MG63 (cell line): ENCODE data around the gene PSEN2. TPM values are rescaled to one million over a fixed set of nuclear protein-coding genes. Genes with fewer than 3 reads are reported as not detected.

Experiments
- DNase-seq: peaks from one replicate; pipeline ENCODE4 v3.0.0-alpha.2; 2020
- H3K27me3 ChIP-seq: fragments of 250-450 bp; sonication (Bioruptor Pico); 2 replicates; pipeline ENCODE4 v1.5.1; 2020; ENCODE audit warnings: mild to moderate bottlenecking, moderate library complexity
- H3K36me3 ChIP-seq: fragments of 250-450 bp; sonication (Bioruptor Pico); 2 replicates; pipeline ENCODE4 v1.5.1; 2020; ENCODE audit warnings: mild to moderate bottlenecking, moderate library complexity
- H3K4me3 ChIP-seq: fragments of 250-450 bp; sonication (Bioruptor Pico); 2 replicates; pipeline ENCODE4 v1.5.1; 2020; ENCODE audit warnings: mild to moderate bottlenecking, moderate library complexity
- H3K9me3 ChIP-seq: fragments of 250-450 bp; sonication (Bioruptor Pico); 2 replicates; pipeline ENCODE4 v1.5.1; 2020; ENCODE audit warnings: mild to moderate bottlenecking, moderate library complexity
- total RNA-seq: library from RNA; depleted of rRNA; stranded (reverse); fragments of >200 nt; shearing (Covaris generic); gene quantifications from 2 replicates; pipeline ENCODE4 v1.2.3, GENCODE V29; 2014; ENCODE audit warnings: low replicate concordance

Gene PSEN2
- total RNA-seq, 1 experiment from 2014 or later: 37.2 TPM

DNA sequence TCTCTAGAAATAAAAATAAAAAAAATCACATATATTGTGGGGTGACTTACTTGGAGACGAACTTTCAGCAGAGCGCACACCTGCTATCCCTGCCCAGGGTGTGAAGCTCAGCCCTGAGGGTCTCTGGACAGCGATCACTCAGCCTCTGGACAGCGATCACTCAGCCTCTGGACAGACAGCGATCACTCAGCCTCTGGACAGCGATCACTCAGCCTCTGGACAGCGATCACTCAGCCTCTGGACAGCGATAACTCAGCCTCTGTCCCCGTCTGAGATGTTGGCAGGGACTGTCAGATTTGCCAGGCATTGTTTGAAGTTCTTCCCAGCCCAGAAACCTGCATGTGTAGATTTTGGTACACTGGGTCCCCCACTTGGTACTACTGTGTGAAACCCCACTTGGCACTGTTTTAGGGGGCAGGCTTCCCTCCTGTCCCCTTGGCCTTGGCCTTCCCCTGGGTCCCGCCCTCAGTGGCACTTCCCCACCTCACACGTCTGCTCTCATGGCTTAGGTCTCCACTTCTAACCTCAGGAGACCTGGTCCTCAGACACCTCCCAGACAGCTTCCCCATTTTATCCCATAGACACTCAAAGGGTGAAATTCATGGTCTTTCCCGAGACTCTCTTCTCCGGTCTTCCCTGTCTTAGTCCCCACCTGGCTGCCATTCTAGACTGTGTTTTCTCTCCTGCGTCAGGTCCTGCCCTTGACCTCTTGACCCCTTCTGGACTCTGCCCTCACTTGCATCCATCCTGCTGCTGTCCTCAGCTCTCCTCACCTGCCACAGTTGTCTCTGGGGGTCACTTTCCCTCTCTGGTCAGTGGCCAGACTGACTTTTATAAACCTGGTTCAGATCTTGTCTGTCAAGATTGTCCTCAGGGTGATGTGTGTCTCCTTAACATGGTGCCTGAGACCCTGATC is 10.2 kb downstream of the PSEN2 start:
- Histone ChIP-seq H3K27me3 (no peaks in the 10 kb centered on the region), H3K9me3 (no peaks in the 10 kb centered on the region), H3K4me3 (no peak overlapping the region), H3K36me3 (peaks cover 19% of the 10 kb centered on the region)
- no peak for DNase-seq

DNA sequence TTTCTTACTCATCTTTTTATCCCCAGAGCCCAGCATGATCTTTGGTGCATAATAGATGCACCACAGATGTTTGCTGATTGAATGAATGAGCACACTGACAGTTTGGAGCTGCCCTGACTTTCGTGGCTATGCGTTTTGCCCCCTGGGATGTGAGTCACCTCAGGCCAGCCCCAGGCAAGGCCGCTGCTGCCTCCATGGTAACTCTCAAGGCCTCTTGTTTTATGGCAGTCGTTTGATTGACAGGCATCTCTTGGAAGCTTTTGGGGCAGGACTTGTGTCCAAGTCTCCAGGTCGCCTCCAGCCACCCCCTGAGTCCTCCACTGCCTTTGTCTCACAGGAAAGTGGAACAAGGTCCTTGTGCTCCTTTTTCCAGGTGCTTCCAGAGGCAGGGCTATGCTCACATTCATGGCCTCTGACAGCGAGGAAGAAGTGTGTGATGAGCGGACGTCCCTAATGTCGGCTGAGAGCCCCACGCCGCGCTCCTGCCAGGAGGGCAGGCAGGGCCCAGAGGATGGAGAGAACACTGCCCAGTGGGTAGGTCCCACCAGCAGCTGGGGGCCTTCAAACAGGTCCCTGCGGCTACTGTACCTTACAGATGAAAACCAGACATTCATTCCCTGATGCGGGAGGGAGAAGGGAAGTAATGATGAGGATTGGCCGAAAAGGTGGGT is 11.2 kb downstream of the PSEN2 start:
- Histone ChIP-seq H3K36me3 (peaks cover 21% of the 10 kb centered on the region), H3K4me3 (no peak overlapping the region), H3K9me3 (no peaks in the 10 kb centered on the region), H3K27me3 (no peaks in the 10 kb centered on the region)
- no peak for DNase-seq

DNA sequence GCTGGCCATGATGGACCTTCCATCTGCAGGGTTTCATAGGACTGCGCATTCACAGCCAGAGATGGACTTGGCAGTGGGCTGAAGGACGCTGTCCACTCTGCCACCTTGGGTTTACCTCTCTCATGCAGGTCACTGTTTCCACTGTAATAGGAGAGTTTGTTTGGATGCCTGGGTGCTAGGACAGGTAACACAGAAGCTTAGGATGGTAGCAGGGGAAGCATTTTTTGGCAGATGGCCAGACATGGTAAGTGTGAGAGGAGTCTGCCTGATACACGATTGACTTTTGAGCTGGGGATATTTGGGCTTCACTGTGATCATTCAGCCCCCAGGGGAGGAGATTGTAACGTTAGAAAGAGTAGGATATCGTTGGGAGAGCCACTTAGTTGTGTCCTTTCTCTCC is 11.8 kb downstream of the PSEN2 start:
- no peaks in the 10 kb centered on the region for H3K9me3 ChIP-seq
- H3K4me3 ChIP-seq: no peak overlapping the region
- peaks cover 17% of the 10 kb centered on the region for H3K36me3 ChIP-seq
- H3K27me3 ChIP-seq: no peaks in the 10 kb centered on the region
- no peak for DNase-seq

GRCh38 chr1:226882631-226883409 is 12.4 kb downstream of the PSEN2 start:
- H3K27me3 ChIP-seq: no peaks in the 10 kb centered on the region
- H3K36me3 ChIP-seq: peaks cover 17% of the 10 kb centered on the region
- no peak for DNase-seq
- no peak overlapping the region for H3K4me3 ChIP-seq
- H3K9me3 ChIP-seq: no peaks in the 10 kb centered on the region

- H3K9me3 ChIP-seq: no peaks in the 10 kb centered on the region
- no peak for DNase-seq
- H3K36me3 ChIP-seq: peaks cover 17% of the 10 kb centered on the region
- H3K27me3 ChIP-seq: no peaks in the 10 kb centered on the region
- no peak overlapping the region for H3K4me3 ChIP-seq
Measured at GRCh38 chr1:226883630-226884029, 13.2 kb downstream of the PSEN2 start.

GRCh38 chr1:226884116-226884625 is 13.8 kb downstream of the PSEN2 start:
- Histone ChIP-seq H3K4me3 (no peak overlapping the region), H3K27me3 (no peaks in the 10 kb centered on the region), H3K9me3 (no peaks in the 10 kb centered on the region), H3K36me3 (peaks cover 16% of the 10 kb centered on the region)
- no peak for DNase-seq

DNA sequence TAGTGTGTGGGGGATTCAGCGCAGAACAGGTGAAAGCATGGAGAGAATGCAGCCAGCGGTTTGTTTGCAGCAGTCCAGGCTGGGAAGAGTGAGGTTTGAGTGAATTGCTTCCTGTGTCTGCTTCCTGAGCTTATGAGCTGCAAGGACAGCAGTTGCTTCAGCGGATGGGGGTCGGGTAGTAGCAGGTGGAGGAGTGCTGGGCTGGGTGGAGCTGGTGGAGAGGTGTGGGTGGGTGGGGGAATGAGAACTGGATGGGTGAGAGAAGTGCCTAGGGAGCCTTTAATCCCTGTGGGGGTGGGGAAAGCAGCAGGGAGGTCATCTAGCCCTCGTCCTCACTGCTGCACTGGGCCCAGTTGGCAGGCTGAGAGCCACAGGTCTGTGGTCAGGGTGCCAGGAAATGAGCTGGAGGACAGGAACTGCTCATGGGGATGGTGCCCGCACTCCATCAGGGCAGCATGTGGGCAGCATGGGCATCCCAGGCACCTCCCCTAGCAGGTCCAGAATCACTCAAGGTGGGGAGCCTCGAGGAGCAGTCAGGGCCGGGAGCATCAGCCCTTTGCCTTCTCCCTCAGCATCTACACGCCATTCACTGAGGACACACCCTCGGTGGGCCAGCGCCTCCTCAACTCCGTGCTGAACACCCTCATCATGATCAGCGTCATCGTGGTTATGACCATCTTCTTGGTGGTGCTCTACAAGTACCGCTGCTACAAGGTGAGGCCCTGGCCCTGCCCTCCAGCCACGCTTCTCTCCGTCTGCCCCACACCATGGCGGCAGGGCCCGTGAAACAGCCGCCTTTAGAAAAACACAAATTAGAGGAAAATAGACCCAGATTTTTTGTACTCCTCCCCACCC is 14.8 kb downstream of the PSEN2 start:
- no peak overlapping the region for H3K4me3 ChIP-seq
- DNase-seq: no peak
- H3K36me3 ChIP-seq: peaks cover 11% of the 10 kb centered on the region
- no peaks in the 10 kb centered on the region for H3K9me3 ChIP-seq
- no peaks in the 10 kb centered on the region for H3K27me3 ChIP-seq

- H3K36me3 ChIP-seq: peaks cover 6% of the 10 kb centered on the region
- H3K9me3 ChIP-seq: no peaks in the 10 kb centered on the region
Measured at GRCh38 chr1:226886122-226886901, 15.9 kb downstream of the PSEN2 start.

GRCh38 chr1:226887006-226887405 is 16.6 kb downstream of the PSEN2 start:
- peaks cover 3% of the 10 kb centered on the region for H3K36me3 ChIP-seq
- H3K4me3 ChIP-seq: no peak overlapping the region
- no peak for DNase-seq

More at GRCh38 chr1:226886122-226886901, 15.9 kb downstream of the PSEN2 start:
- Histone ChIP-seq H3K27me3 (no peaks in the 10 kb centered on the region), H3K4me3 (no peak overlapping the region)
- no peak for DNase-seq

GRCh38 chr1:226888021-226888420 is 17.6 kb downstream of the PSEN2 start:
- no peaks in the 10 kb centered on the region for H3K9me3 ChIP-seq
- no peaks in the 10 kb centered on the region for H3K27me3 ChIP-seq
- no peak overlapping the region for H3K4me3 ChIP-seq
- no peak for DNase-seq
- peaks cover 4% of the 10 kb centered on the region for H3K36me3 ChIP-seq

More at GRCh38 chr1:226887006-226887405, 16.6 kb downstream of the PSEN2 start:
- no peaks in the 10 kb centered on the region for H3K27me3 ChIP-seq
- no peaks in the 10 kb centered on the region for H3K9me3 ChIP-seq

- Histone ChIP-seq H3K9me3 (no peaks in the 10 kb centered on the region), H3K4me3 (no peak overlapping the region), H3K27me3 (no peaks in the 10 kb centered on the region), H3K36me3 (peaks cover 6% of the 10 kb centered on the region)
- no peak for DNase-seq
Measured at GRCh38 chr1:226888816-226889215, 18.4 kb downstream of the PSEN2 start.

- DNase-seq: no peak
Measured at GRCh38 chr1:226889616-226890330, 19.4 kb downstream of the PSEN2 start.

DNA sequence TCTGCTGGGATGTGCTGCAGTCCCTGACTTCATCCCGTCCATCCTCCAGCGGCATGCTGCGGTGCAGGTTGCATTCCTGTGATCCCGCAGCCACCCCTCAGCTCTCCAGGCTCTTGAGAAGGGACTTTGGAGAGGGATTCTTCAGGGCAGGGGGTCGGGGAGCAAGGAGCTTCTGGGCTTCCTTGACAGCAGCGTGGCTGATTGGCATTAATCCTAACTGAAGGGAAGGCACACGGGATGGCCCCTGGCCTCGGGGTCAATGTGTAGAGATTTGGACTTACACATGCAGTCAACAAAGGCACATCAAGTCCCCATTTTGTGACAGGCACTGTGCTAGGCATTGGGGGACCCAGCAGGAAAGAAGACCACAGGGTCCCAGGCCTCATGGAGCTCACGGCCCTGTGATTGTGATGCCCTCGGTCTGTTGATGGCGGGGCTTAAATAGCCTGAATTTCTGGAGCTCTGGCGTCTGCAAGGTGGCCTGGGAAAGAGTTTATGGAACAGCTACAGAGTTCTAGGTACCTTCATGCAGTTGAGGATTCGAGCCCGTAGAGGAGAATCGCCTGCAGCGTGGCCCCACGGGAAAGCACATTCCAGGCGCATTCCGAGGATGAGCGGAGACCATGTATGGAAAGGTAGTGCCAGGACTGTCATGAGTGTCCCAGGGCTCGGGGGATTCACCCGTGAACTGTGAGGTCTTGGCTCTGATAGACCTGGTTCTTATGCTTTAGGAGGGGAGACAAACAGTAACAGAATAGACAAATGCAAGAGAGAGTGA is 20.1 kb downstream of the PSEN2 start:
- no peaks in the 10 kb centered on the region for H3K27me3 ChIP-seq
- H3K4me3 ChIP-seq: no peak overlapping the region
- DNase-seq: no peak
- peaks cover 6% of the 10 kb centered on the region for H3K36me3 ChIP-seq
- H3K9me3 ChIP-seq: no peaks in the 10 kb centered on the region

More at GRCh38 chr1:226889616-226890330, 19.4 kb downstream of the PSEN2 start:
- no peak overlapping the region for H3K4me3 ChIP-seq
- H3K9me3 ChIP-seq: no peaks in the 10 kb centered on the region
- H3K27me3 ChIP-seq: no peaks in the 10 kb centered on the region
- H3K36me3 ChIP-seq: peaks cover 6% of the 10 kb centered on the region

DNA sequence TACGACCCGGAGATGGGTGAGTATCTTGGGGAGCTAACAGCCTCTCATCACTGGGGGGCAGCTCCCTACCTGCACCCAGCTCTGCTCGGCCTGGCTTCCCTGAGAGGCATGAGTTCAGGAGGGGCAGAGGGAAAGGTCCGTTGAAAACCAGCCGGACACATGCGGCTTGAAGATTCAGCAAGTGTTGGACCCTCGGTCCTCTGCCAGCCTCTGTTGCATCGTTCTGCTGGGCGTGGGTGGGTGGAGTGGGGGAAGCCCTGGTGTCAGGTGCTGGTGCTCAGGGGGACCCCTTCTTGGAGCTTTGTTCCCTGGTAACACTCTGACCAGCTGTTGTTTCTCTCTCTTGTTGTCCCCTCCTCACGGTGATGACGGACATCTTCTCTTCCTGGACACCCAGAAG is 20.9 kb downstream of the PSEN2 start:
- Histone ChIP-seq H3K9me3 (no peaks in the 10 kb centered on the region), H3K27me3 (no peaks in the 10 kb centered on the region), H3K36me3 (peaks cover 3% of the 10 kb centered on the region), H3K4me3 (no peak overlapping the region)
- no peak for DNase-seq
